Epithelial cell of proximal tubule (primary cell): ENCODE measurements around the gene ZNF273. TPM values are rescaled to one million over a fixed set of nuclear protein-coding genes. Genes with fewer than 3 reads are reported as not detected.

Experiments
- DNase-seq: peaks from one replicate; pipeline ENCODE4 v3.0.0-alpha.2; 2011; ENCODE audit warnings: low read depth
- H3K4me3 ChIP-seq: 2 replicates; pipeline ENCODE4 v1.5.1; 2011; ENCODE audit warnings: low read depth, mild to moderate bottlenecking, low read length
- total RNA-seq: library from RNA; depleted of rRNA; stranded (reverse); fragments of >200 nt; gene quantifications from 2 replicates; pipeline ENCODE4 v1.2.3, GENCODE V29; 2015
- TF ChIP-seq, protein P1 (sequence below): conservative IDR thresholded peaks from 2 replicates; pipeline ENCODE4 v1.5.1; 2012; ENCODE audit warnings: low read depth, mild to moderate bottlenecking, low read length

Gene ZNF273
- total RNA-seq, 1 donor from 2014 or later: 9.8 TPM

DNA sequence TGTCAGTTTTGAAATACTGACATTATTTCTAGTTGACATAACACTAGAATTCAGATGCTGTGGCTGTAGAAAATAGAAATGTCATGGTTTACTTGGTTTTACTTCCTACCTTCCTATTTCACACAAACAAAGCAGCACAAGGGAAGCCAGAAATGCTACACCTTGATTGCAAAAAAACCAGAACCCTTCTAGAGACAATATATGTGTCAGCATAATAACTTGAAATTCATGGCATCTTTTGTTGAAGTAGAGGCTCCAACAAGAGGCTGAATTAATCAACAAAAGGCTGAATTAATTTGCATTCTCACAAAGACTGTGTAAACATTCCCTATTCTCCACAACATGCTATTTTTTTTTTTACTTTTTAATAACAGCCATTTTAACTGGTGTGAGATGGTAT, 62.5 kb downstream of the ZNF273 start:
- DNase-seq: no peak
- TF ChIP-seq, protein P1, sequence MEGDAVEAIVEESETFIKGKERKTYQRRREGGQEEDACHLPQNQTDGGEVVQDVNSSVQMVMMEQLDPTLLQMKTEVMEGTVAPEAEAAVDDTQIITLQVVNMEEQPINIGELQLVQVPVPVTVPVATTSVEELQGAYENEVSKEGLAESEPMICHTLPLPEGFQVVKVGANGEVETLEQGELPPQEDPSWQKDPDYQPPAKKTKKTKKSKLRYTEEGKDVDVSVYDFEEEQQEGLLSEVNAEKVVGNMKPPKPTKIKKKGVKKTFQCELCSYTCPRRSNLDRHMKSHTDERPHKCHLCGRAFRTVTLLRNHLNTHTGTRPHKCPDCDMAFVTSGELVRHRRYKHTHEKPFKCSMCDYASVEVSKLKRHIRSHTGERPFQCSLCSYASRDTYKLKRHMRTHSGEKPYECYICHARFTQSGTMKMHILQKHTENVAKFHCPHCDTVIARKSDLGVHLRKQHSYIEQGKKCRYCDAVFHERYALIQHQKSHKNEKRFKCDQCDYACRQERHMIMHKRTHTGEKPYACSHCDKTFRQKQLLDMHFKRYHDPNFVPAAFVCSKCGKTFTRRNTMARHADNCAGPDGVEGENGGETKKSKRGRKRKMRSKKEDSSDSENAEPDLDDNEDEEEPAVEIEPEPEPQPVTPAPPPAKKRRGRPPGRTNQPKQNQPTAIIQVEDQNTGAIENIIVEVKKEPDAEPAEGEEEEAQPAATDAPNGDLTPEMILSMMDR: no peak
- H3K4me3 ChIP-seq: no peak overlapping the region

DNA sequence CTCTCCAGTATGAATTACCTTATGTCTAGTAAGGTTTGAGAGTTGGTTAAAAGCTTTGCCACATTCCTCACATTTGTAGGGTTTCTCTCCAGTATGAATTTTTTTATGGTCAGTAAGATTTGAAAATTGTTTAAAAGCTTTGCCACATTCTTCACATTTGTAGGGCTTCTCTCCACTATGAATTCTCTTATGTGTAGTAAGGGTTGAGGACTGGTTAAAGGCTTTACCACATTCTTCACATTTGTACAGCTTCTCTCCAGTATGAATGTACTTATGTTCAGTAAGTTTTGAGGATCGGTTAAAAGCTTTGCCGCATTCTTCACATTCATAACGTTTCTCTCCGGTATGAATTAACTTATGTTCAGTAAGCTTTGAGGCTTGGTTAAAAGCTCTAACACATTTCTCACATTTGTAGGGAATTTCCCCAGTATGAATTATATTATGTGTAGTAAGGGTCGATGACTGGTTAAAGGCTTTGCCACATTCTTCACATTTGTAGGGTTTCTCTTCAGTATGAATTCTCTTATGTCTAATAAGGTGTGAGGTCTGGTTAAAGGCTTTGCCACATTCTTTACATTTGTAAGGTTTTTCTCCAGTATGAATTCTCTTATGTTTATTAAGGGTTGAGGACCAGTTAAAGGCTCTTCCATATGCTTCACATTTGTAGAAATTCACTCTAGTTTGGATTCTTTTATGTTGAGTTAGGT, 75.6 kb downstream of the ZNF273 start:
- TF ChIP-seq, protein P1: no peak

More for the DNA sequence above, 75.6 kb downstream of the ZNF273 start:
- H3K4me3 ChIP-seq: no peak overlapping the region
- DNase-seq: no peak

Other genes with a start within 250 kb of the ZNF273 start
- gene ZNF107, start 237.1 kb upstream of the ZNF273 start, total RNA-seq: 5.9 TPM in 2 replicates
- gene ZNF138, start 108.8 kb upstream of the ZNF273 start, total RNA-seq: 6.6 and 7.7 TPM in 2 replicates
- gene ZNF117, start 87.8 kb downstream of the ZNF273 start, total RNA-seq: 2.0 and 3.6 TPM in 2 replicates
- 9.7 and 11.0 TPM in 2 replicates for gene ERV3-1, start 103.4 kb downstream of the ZNF273 start, total RNA-seq